ENCODE data around the gene SMCHD1. TPM values are rescaled to one million over a fixed set of nuclear protein-coding genes. Genes with fewer than 3 reads are reported as not detected.

The SMCHD1 gene
- total RNA-seq, 1 donor from 2014 or later: 34.4 TPM

- Mint-ChIP-seq H3K4me3 (ENCODE audit: unreplicated experiment) (no peak overlapping the region), H3K4me1 (ENCODE audit: low read depth, unreplicated experiment) (no peaks in the 10 kb centered on the region), H3K27me3 (ENCODE audit: unreplicated experiment) (no peaks in the 10 kb centered on the region), H3K9me3 (ENCODE audit: unreplicated experiment) (no peaks in the 10 kb centered on the region), H3K27ac (ENCODE audit: unreplicated experiment) (no peak overlapping the region), H3K36me3 (ENCODE audit: unreplicated experiment) (no peaks in the 10 kb centered on the region)
- no peak for DNase-seq
- TF ChIP-seq, protein P1, sequence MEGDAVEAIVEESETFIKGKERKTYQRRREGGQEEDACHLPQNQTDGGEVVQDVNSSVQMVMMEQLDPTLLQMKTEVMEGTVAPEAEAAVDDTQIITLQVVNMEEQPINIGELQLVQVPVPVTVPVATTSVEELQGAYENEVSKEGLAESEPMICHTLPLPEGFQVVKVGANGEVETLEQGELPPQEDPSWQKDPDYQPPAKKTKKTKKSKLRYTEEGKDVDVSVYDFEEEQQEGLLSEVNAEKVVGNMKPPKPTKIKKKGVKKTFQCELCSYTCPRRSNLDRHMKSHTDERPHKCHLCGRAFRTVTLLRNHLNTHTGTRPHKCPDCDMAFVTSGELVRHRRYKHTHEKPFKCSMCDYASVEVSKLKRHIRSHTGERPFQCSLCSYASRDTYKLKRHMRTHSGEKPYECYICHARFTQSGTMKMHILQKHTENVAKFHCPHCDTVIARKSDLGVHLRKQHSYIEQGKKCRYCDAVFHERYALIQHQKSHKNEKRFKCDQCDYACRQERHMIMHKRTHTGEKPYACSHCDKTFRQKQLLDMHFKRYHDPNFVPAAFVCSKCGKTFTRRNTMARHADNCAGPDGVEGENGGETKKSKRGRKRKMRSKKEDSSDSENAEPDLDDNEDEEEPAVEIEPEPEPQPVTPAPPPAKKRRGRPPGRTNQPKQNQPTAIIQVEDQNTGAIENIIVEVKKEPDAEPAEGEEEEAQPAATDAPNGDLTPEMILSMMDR (IDR thresholded peaks at IDR 0.05; ENCODE audit: partially characterized antibody, unreplicated experiment): no peak
Observed at GRCh38 chr18:2823202-2823601, 167.7 kb downstream of the SMCHD1 start.

GRCh38 chr18:2823966-2824365 is 168.4 kb downstream of the SMCHD1 start:
- Mint-ChIP-seq H3K36me3 (ENCODE audit: unreplicated experiment) (no peaks in the 10 kb centered on the region), H3K27ac (ENCODE audit: unreplicated experiment) (no peak overlapping the region), H3K9me3 (ENCODE audit: unreplicated experiment) (no peaks in the 10 kb centered on the region), H3K27me3 (ENCODE audit: unreplicated experiment) (no peaks in the 10 kb centered on the region), H3K4me3 (ENCODE audit: unreplicated experiment) (no peak overlapping the region), H3K4me1 (ENCODE audit: low read depth, unreplicated experiment) (no peaks in the 10 kb centered on the region)
- no peak for DNase-seq
- TF ChIP-seq, protein P1 (IDR thresholded peaks at IDR 0.05; ENCODE audit: partially characterized antibody, unreplicated experiment): no peak

DNA sequence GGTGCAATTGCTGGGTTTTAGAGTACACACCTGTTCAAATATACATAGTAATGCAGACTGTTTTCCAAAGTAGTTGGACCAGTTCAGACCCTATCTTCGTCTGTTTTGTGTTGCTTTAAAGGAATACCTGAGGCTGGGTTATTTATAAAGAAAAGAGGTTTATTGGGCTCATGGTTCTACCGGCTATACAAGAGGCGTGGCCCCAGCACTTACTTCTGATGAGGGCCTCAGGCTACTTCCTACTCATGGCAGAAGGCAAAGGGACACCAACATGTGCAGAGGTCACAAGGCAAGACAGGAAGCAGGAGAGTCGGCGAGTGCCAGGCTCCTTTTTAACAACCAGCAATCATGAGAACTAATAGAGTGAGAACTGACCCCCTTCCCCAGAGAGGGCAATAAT is 169.3 kb downstream of the SMCHD1 start:
- DNase-seq: no peak
- no peak overlapping the region for H3K4me3 Mint-ChIP-seq (ENCODE audit: unreplicated experiment)
- H3K27me3 Mint-ChIP-seq (ENCODE audit: unreplicated experiment): no peaks in the 10 kb centered on the region
- no peaks in the 10 kb centered on the region for H3K36me3 Mint-ChIP-seq (ENCODE audit: unreplicated experiment)
- no peak overlapping the region for H3K27ac Mint-ChIP-seq (ENCODE audit: unreplicated experiment)
- no peaks in the 10 kb centered on the region for H3K4me1 Mint-ChIP-seq (ENCODE audit: low read depth, unreplicated experiment)
- TF ChIP-seq, protein P1 (IDR thresholded peaks at IDR 0.05; ENCODE audit: partially characterized antibody, unreplicated experiment): no peak
- no peaks in the 10 kb centered on the region for H3K9me3 Mint-ChIP-seq (ENCODE audit: unreplicated experiment)

DNA sequence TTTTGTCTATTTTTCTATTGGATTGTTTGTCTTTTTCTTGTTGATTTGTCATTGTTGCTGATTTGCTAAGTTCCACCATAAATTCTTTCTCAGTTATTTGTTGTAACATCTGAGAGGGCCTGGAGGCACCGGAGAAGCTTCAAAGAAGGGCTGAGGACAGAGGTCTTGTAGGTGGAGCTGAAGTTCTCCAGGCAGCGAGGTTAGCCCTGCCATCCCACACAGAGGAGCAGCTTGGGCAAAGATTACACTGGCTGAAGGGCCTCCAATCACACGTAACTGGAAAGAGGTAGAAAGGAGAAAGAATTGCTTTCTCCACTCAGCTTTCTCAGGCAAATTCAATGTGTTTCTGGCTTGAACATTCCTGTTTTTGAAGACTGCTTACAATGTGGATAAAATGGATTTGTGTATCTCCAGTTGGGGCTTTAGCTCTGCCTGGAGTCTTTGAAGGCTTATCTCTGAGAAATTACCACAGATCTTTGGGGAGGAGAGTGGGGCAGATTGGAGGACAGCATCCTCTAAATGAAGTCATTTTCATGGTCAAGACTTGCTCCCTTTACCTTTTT is 170.2 kb downstream of the SMCHD1 start:
- no peak for DNase-seq
- no peaks in the 10 kb centered on the region for H3K27me3 Mint-ChIP-seq (ENCODE audit: unreplicated experiment)
- H3K9me3 Mint-ChIP-seq (ENCODE audit: unreplicated experiment): no peaks in the 10 kb centered on the region
- H3K4me3 Mint-ChIP-seq (ENCODE audit: unreplicated experiment): no peak overlapping the region
- H3K4me1 Mint-ChIP-seq (ENCODE audit: low read depth, unreplicated experiment): no peaks in the 10 kb centered on the region
- TF ChIP-seq, protein P1 (IDR thresholded peaks at IDR 0.05; ENCODE audit: partially characterized antibody, unreplicated experiment): no peak
- H3K36me3 Mint-ChIP-seq (ENCODE audit: unreplicated experiment): no peaks in the 10 kb centered on the region
- no peak overlapping the region for H3K27ac Mint-ChIP-seq (ENCODE audit: unreplicated experiment)

GRCh38 chr18:2826581-2826980 is 171.1 kb downstream of the SMCHD1 start:
- no peak overlapping the region for H3K27ac Mint-ChIP-seq (ENCODE audit: unreplicated experiment)
- TF ChIP-seq, protein P1 (IDR thresholded peaks at IDR 0.05; ENCODE audit: partially characterized antibody, unreplicated experiment): no peak
- H3K27me3 Mint-ChIP-seq (ENCODE audit: unreplicated experiment): no peaks in the 10 kb centered on the region
- H3K9me3 Mint-ChIP-seq (ENCODE audit: unreplicated experiment): no peaks in the 10 kb centered on the region
- no peak overlapping the region for H3K4me3 Mint-ChIP-seq (ENCODE audit: unreplicated experiment)
- no peak for DNase-seq
- no peaks in the 10 kb centered on the region for H3K4me1 Mint-ChIP-seq (ENCODE audit: low read depth, unreplicated experiment)
- no peaks in the 10 kb centered on the region for H3K36me3 Mint-ChIP-seq (ENCODE audit: unreplicated experiment)
